Panc1 (cell line): ENCODE measurements around the gene LIPI. TPM values are rescaled to one million over a fixed set of nuclear protein-coding genes. Genes with fewer than 3 reads are reported as not detected.

Experiments
- ATAC-seq: fragments of 200-7000 bp; cut with Tn5 transposase; 2 replicates; pipeline ENCODE4 v1.9.1; 2020; ENCODE audit warnings: mild to moderate bottlenecking, moderate library complexity
- BruUV-seq: library from RNA; stranded (reverse); fragments of 400-500 nt; replicated peaks from 2 replicates; lab custom pipeline; 2021; lab: Mats Ljungman, UMichigan
- CTCF ChIA-PET: fragments of 300-600 bp; sonication (Branson Sonifier 250); formaldehyde crosslinking; loops from one replicate; lab custom pipeline; 2022; ENCODE audit warnings: antibody characterized with exemption; lab: Charles Lee
- POLR2A ChIA-PET: fragments of 300-600 bp; sonication (Branson Sonifier 250); formaldehyde crosslinking; loops from one replicate; lab custom pipeline; 2022; ENCODE audit warnings: antibody characterized with exemption; lab: Charles Lee
- DNase-seq: peaks from one replicate; pipeline ENCODE4 v3.0.0-alpha.2; 2010; ENCODE audit warnings: low read depth, low spot score
- H3K27ac ChIP-seq: 2 replicates; pipeline ENCODE4 v1.5.1; 2011; ENCODE audit warnings: mild to moderate bottlenecking, low read length, inconsistent platforms
- H3K27me3 ChIP-seq: fragments of 200-500 bp; sonication (Bioruptor generic); 2 replicates; pipeline ENCODE4 v1.6.0; 2014; ENCODE audit warnings: low read length, inconsistent platforms; ENCODE audit not compliant: control insufficient read depth, insufficient read depth
- H3K36me3 ChIP-seq: fragments of 200-500 bp; sonication (Bioruptor generic); 2 replicates; pipeline ENCODE4 v1.5.1; 2014; ENCODE audit warnings: inconsistent platforms, mild to moderate bottlenecking, low read length, moderate library complexity; ENCODE audit not compliant: control insufficient read depth, insufficient read depth
- H3K4me1 ChIP-seq: 2 replicates; pipeline ENCODE4 v1.5.1; 2011; ENCODE audit warnings: inconsistent platforms, mild to moderate bottlenecking, low read length, moderate library complexity; ENCODE audit not compliant: control insufficient read depth, insufficient read depth
- H3K4me3 ChIP-seq, 2 experiments: 2 replicates each; pipeline ENCODE4 v1.5.1; 2011 to 2012; ENCODE audit warnings: low read depth in 2 of 2, low read length in 2 of 2, mild to moderate bottlenecking in 2 of 2, inconsistent platforms in 1 of 2, moderate library complexity in 1 of 2
- H3K9me3 ChIP-seq: fragments of 200-500 bp; sonication (Bioruptor generic); 2 replicates; pipeline ENCODE4 v1.5.1; 2014; ENCODE audit warnings: low read depth, mild to moderate bottlenecking, inconsistent platforms, low read length, moderate library complexity; ENCODE audit not compliant: control insufficient read depth, insufficient read depth
- CTCF ChIP-seq: fragments of 450-650 bp; IDR thresholded peaks from 2 replicates; pipeline ENCODE4 v1.5.1; 2017; ENCODE audit warnings: mild to moderate bottlenecking
- POLR2AphosphoS5 ChIP-seq: IDR thresholded peaks from 2 replicates; pipeline ENCODE4 v1.6.1; 2012; ENCODE audit warnings: mild to moderate bottlenecking, low read depth, low read length, moderate library complexity
- SIN3A ChIP-seq: IDR thresholded peaks from 2 replicates; pipeline ENCODE4 v1.6.1; 2012; ENCODE audit warnings: low read depth, mild to moderate bottlenecking, low read length, moderate library complexity, borderline replicate concordance; ENCODE audit not compliant: insufficient read depth
- TCF7L2 ChIP-seq: IDR thresholded peaks from 2 replicates; pipeline ENCODE4 v1.6.1; 2011; ENCODE audit warnings: mild to moderate bottlenecking, low read depth, low read length, inconsistent platforms
- in situ Hi-C: cut with HindIII; loops from 2 replicates; pipeline ENCODE4 v1.10.0; 2016; ENCODE audit warnings: low sequenced_read_pairs, low pct_unique_long_range_greater_than_20kb
- intact Hi-C: fragments of 100-400 bp; cut with micrococcal nuclease; formaldehyde crosslinking; loops from one replicate; pipeline ENCODE4 v1.10.0; 2022; ENCODE audit not compliant: unreplicated experiment
- total RNA-seq: library from RNA; stranded (reverse); gene quantifications from one replicate; pipeline ENCODE4 v1.2.1, GENCODE V29; 2021; ENCODE audit not compliant: unreplicated experiment
- TF ChIP-seq, protein P1 (sequence below), 2 experiments: IDR thresholded peaks; 2 replicates each; pipeline ENCODE4 v1.6.1; 2011 to 2012; ENCODE audit warnings: low read depth in 2 of 2, control low read depth in 1 of 2, low read length in 1 of 2, mild to moderate bottlenecking in 1 of 2, moderate library complexity in 1 of 2; ENCODE audit not compliant: insufficient read depth in 1 of 2

Gene LIPI
- total RNA-seq, 1 experiment from 2014 or later: not detected

DNA sequence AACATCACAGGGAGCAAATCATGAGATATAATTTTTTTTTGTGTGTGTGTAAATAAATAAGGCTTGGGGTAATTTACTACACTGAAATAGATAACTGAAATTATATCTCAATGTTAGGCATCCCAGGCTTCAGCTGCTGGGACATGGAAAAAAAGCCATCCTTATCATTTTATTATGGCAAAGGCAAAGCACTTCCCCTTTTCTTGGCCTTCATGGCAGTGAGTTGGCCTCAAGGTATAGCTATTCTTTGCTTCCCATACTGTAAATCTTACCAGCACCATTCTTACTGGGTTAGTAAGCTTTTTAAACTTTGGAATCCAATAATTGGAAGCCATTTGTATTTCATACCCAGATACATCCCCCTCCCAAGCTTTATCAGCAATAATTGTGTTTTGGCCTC, 34.2 kb upstream of the LIPI start:
- no peaks in the 10 kb centered on the region for H3K4me1 ChIP-seq
- DNase-seq: no peak
- in situ Hi-C loops: no loop called here
- no peaks in the 10 kb centered on the region for H3K27me3 ChIP-seq
- intact Hi-C loops: no loop called here
- ATAC-seq: no peak
- H3K4me3 ChIP-seq: no peak overlapping the region
- TF ChIP-seq CTCF (no peak), TCF7L2 (no peak), POLR2AphosphoS5 (no peak), SIN3A (no peak)
- TF ChIP-seq, protein P1, sequence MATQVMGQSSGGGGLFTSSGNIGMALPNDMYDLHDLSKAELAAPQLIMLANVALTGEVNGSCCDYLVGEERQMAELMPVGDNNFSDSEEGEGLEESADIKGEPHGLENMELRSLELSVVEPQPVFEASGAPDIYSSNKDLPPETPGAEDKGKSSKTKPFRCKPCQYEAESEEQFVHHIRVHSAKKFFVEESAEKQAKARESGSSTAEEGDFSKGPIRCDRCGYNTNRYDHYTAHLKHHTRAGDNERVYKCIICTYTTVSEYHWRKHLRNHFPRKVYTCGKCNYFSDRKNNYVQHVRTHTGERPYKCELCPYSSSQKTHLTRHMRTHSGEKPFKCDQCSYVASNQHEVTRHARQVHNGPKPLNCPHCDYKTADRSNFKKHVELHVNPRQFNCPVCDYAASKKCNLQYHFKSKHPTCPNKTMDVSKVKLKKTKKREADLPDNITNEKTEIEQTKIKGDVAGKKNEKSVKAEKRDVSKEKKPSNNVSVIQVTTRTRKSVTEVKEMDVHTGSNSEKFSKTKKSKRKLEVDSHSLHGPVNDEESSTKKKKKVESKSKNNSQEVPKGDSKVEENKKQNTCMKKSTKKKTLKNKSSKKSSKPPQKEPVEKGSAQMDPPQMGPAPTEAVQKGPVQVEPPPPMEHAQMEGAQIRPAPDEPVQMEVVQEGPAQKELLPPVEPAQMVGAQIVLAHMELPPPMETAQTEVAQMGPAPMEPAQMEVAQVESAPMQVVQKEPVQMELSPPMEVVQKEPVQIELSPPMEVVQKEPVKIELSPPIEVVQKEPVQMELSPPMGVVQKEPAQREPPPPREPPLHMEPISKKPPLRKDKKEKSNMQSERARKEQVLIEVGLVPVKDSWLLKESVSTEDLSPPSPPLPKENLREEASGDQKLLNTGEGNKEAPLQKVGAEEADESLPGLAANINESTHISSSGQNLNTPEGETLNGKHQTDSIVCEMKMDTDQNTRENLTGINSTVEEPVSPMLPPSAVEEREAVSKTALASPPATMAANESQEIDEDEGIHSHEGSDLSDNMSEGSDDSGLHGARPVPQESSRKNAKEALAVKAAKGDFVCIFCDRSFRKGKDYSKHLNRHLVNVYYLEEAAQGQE (IDR thresholded peaks at IDR 0.05; ENCODE audit: insufficient read depth in 1 of 2, low read depth in 2 of 2, low read length in 1 of 2): no peak
- H3K9me3 ChIP-seq: no peaks in the 10 kb centered on the region
- no peaks in the 10 kb centered on the region for H3K36me3 ChIP-seq
- ChIA-PET CTCF (no interaction called here), POLR2A (no interaction called here)
- no peak overlapping the region for H3K27ac ChIP-seq
- no TSS peak for BruUV-seq

DNA sequence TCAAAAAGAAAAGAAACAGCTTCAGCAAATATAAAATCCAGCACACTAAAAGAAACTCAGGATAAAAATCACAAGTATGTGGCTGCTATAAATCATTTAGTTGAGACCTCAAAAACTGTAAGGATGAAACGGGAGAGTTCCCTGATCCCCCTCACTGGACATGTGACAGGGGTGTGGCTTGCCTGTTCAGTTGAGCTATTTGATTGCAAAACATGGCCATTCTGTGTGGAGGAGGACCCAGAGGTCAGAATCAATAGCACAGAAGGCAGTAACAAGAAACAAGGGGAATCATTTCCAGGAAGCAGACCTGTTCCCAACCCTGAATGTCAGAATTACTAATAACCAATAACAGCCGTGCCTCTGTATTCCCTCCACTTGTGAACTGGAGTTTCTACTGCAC, 33.1 kb upstream of the LIPI start:
- in situ Hi-C loops (no loop called here), intact Hi-C loops (no loop called here)
- H3K9me3 ChIP-seq: no peaks in the 10 kb centered on the region
- no peak for TF ChIP-seq POLR2AphosphoS5
- no peak for TF ChIP-seq SIN3A
- no peak for TF ChIP-seq CTCF
- TF ChIP-seq, protein P1 (IDR thresholded peaks at IDR 0.05; ENCODE audit: insufficient read depth in 1 of 2, low read depth in 2 of 2, low read length in 1 of 2): no peak
- TF ChIP-seq TCF7L2: no peak
- POLR2A ChIA-PET: no interaction called here
- H3K4me1 ChIP-seq: no peaks in the 10 kb centered on the region
- H3K4me3 ChIP-seq: no peak overlapping the region
- H3K27me3 ChIP-seq: no peaks in the 10 kb centered on the region
- ATAC-seq: no peak
- CTCF ChIA-PET: no interaction called here
- H3K27ac ChIP-seq: no peak overlapping the region
- no TSS peak for BruUV-seq
- no peak for DNase-seq
- H3K36me3 ChIP-seq: no peaks in the 10 kb centered on the region
